Epithelial cell of proximal tubule (primary cell): Measurements from ENCODE around the gene ITPR2. TPM values are rescaled to one million over a fixed set of nuclear protein-coding genes. Genes with fewer than 3 reads are reported as not detected.
A peak's percentile ranks its signal among the peaks of the same experiment; 100 is the strongest.

ENCODE experiments used
- DNase-seq: peaks from one replicate; pipeline ENCODE4 v3.0.0-alpha.2; 2011; ENCODE audit warnings: low read depth
- H3K4me3 ChIP-seq: 2 replicates; pipeline ENCODE4 v1.5.1; 2011; ENCODE audit warnings: low read depth, mild to moderate bottlenecking, low read length
- CTCF ChIP-seq: conservative IDR thresholded peaks from 2 replicates; pipeline ENCODE4 v1.5.1; 2012; ENCODE audit warnings: low read depth, mild to moderate bottlenecking, low read length
- total RNA-seq: library from RNA; depleted of rRNA; stranded (reverse); fragments of >200 nt; gene quantifications from 2 replicates; pipeline ENCODE4 v1.2.3, GENCODE V29; 2015

The ITPR2 gene
- total RNA-seq, 1 donor from 2014 or later, result 13.5 TPM

- no peak for TF ChIP-seq CTCF
- H3K4me3 ChIP-seq, result peak overlapping the region; percentile 15
- DNase-seq, result peak; percentile 98
Measured at GRCh38 chr12:26630546-26631027, 202.4 kb downstream of the ITPR2 start.

GRCh38 chr12:26629864-26630263, 203.1 kb downstream of the ITPR2 start:
- DNase-seq, result peak; percentile 18
- H3K4me3 ChIP-seq, result peak overlapping the region; percentile 15
- TF ChIP-seq CTCF, result peak; percentile 61

GRCh38 chr12:26628234-26628633, 204.8 kb downstream of the ITPR2 start:
- DNase-seq, result no peak
- TF ChIP-seq CTCF, result no peak
- H3K4me3 ChIP-seq, result no peak overlapping the region

- no peak overlapping the region for H3K4me3 ChIP-seq
- TF ChIP-seq CTCF, result no peak
- no peak for DNase-seq
Measured at GRCh38 chr12:26627335-26627734, 205.7 kb downstream of the ITPR2 start.

- DNase-seq, result no peak
- no peak overlapping the region for H3K4me3 ChIP-seq
- TF ChIP-seq CTCF, result no peak
Measured at GRCh38 chr12:26623136-26623535, 209.9 kb downstream of the ITPR2 start.

GRCh38 chr12:26622601-26623000, 210.4 kb downstream of the ITPR2 start:
- DNase-seq, result no peak
- no peak overlapping the region for H3K4me3 ChIP-seq
- no peak for TF ChIP-seq CTCF

- no peak overlapping the region for H3K4me3 ChIP-seq
- DNase-seq, result no peak
- no peak for TF ChIP-seq CTCF
Measured at GRCh38 chr12:26621932-26622331, 211.1 kb downstream of the ITPR2 start.
